ENCODE measurements around the gene SHROOM3. TPM values are rescaled to one million over a fixed set of nuclear protein-coding genes. Genes with fewer than 3 reads are reported as not detected.
A peak's percentile ranks its signal among the peaks of the same experiment; 100 is the strongest.

Gene SHROOM3
- total and polyA plus RNA-seq, 7 donors = 5.1 to 71.0 (median 28.2) TPM

DNA sequence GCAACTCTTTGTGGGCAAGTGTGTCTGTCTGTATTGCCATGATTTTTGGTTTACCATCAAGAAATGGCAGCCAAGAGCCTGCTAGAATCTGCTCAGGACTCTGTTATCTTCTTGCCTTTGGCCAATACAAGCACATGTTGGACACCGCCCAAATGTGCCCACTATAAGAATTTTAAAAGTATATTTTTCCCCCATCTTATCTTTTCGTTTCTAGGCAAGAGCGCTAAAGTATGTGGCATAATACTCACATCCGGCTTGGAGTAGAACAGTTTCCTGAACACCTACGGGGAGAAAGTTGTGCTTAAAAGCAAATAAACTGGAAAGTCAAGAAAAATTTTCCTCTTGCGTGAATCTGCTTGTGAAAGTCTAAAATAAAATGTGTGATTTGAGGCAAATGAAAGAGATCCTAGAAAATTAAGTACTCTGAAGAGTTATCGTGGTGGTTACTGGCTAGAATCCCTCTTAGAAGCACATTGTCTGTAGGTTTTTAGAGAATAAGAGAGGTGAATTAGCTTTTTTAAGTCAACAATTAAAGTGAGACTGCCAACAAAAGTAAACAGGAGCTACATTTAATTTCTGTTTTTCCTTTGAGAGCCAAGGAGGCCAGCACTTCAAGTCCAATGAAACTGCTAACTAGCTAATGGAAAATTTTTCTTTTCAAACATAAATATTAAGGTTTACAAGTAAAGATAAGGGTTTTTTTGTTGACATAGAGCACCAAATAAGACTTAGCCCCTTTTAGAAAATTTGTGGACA lies 242.7 kb downstream of the SHROOM3 start:
- no peaks in the 10 kb centered on the region for H3K27me3 ChIP-seq
- intact Hi-C loops (cut with DNase I) = no loop called here
- peak overlapping the region in 1 of 4 donors; percentile 15 for H3K27ac ChIP-seq
- 76 to 81% methylated on average over 7 of the region's 7 CpGs for WGBS, 2 donors
- H3K9me3 ChIP-seq = no peaks in the 10 kb centered on the region
- H3K4me1 ChIP-seq = no peaks in the 10 kb centered on the region
- H3K36me3 ChIP-seq = no peaks in the 10 kb centered on the region
- TF ChIP-seq EP300 (IDR thresholded peaks at IDR 0.05) (no peak), POLR2AphosphoS5 (IDR thresholded peaks at IDR 0.05) (no peak), POLR2A (IDR thresholded peaks at IDR 0.05) (no peak)
- TF ChIP-seq, protein P1, sequence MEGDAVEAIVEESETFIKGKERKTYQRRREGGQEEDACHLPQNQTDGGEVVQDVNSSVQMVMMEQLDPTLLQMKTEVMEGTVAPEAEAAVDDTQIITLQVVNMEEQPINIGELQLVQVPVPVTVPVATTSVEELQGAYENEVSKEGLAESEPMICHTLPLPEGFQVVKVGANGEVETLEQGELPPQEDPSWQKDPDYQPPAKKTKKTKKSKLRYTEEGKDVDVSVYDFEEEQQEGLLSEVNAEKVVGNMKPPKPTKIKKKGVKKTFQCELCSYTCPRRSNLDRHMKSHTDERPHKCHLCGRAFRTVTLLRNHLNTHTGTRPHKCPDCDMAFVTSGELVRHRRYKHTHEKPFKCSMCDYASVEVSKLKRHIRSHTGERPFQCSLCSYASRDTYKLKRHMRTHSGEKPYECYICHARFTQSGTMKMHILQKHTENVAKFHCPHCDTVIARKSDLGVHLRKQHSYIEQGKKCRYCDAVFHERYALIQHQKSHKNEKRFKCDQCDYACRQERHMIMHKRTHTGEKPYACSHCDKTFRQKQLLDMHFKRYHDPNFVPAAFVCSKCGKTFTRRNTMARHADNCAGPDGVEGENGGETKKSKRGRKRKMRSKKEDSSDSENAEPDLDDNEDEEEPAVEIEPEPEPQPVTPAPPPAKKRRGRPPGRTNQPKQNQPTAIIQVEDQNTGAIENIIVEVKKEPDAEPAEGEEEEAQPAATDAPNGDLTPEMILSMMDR (IDR thresholded peaks at IDR 0.05) = no peak
- no peak for DNase-seq
- no peak overlapping the region for H3K4me3 ChIP-seq

DNA sequence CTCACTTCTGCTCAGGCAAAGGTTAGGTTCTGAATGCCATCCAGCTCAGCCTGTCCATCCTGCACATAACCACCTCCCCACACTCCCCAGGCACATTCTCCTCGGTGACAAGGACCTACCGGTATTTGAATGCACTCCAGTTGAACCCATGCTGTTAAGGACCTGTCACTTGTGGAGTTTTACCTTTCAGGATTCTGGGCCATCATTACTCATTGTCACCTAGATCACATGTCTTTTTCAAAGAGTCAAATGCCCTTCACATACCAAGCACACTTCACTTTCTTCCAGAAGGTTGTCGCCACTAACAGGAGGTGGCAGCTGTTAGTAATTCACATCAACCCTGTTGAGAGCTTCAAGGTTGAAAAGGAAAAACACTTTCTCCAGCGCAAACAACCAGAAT lies 244.7 kb downstream of the SHROOM3 start:
- DNase-seq = no peak
- intact Hi-C loops (cut with DNase I) = loop anchor here (10.0 kb wide), 1 partner anchor 55 kb away; no protein-coding TSS in a partner anchor

DNA sequence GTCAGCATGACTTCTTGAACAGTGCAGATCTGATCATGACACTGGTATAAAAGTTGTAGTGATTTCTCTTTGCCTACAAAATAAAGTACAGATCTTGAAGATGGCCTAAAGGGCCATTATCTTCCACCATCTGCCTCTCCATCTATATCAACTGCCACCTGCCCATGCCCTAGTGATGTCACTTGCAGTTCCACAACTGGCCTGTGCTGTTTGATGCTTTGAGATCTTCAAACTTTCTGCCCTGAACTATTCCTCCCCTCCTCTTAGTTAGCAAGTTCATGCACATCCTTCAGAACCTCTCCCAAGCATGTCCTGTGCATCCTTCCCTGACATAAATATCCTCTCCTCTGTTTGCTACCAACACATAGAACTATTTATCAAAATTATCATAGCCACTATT lies 245.9 kb downstream of the SHROOM3 start:
- TF ChIP-seq POLR2AphosphoS5 (IDR thresholded peaks at IDR 0.05) = no peak
- TF ChIP-seq POLR2A (IDR thresholded peaks at IDR 0.05) = no peak
- no peak for TF ChIP-seq EP300 (IDR thresholded peaks at IDR 0.05)
- TF ChIP-seq, protein P1 (IDR thresholded peaks at IDR 0.05) = no peak
- intact Hi-C loops (cut with DNase I) = loop anchor here (10.0 kb wide), 1 partner anchor 56 kb away; no protein-coding TSS in a partner anchor
- no peak overlapping the region for H3K27ac ChIP-seq
- no peaks in the 10 kb centered on the region for H3K4me1 ChIP-seq
- H3K9me3 ChIP-seq = no peaks in the 10 kb centered on the region
- H3K27me3 ChIP-seq = no peaks in the 10 kb centered on the region
- DNase-seq = no peak
- H3K4me3 ChIP-seq = no peak overlapping the region
- H3K36me3 ChIP-seq = no peaks in the 10 kb centered on the region

More for the DNA sequence above, 244.7 kb downstream of the SHROOM3 start:
- no peak overlapping the region for H3K4me3 ChIP-seq
- WGBS, 2 donors = 93 to 94% methylated on average over 4 of the region's 4 CpGs
- no peak for TF ChIP-seq POLR2A (IDR thresholded peaks at IDR 0.05)
- no peak for TF ChIP-seq EP300 (IDR thresholded peaks at IDR 0.05)
- no peak for TF ChIP-seq POLR2AphosphoS5 (IDR thresholded peaks at IDR 0.05)
- TF ChIP-seq, protein P1 (IDR thresholded peaks at IDR 0.05) = no peak
- H3K27me3 ChIP-seq = no peaks in the 10 kb centered on the region
- H3K27ac ChIP-seq = no peak overlapping the region
- no peaks in the 10 kb centered on the region for H3K4me1 ChIP-seq
- H3K9me3 ChIP-seq = no peaks in the 10 kb centered on the region
- H3K36me3 ChIP-seq = no peaks in the 10 kb centered on the region

DNA sequence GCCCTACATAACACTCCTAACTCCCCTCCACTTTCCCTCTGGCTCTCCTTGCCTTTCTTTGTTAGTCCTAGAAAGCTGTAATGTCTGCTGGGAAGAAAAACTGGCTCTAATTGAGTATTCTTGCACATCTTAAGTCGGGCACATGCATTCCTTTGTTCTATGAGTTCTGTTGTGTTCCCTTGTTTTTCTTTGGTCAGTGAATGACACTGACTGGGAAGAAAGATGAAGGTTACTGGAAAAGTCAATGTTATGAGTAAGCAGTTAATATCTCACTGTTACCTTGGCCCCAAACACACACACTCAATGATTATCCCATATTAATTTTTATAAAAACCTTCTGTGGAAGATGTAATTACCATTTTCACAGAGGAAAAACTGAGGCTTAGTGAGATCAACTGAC lies 247.0 kb downstream of the SHROOM3 start:
- WGBS, 2 donors = 83% methylated on average over 1 of the region's 1 CpG
- H3K9me3 ChIP-seq = no peaks in the 10 kb centered on the region
- no peaks in the 10 kb centered on the region for H3K27me3 ChIP-seq
- H3K27ac ChIP-seq = no peak overlapping the region
- no peak overlapping the region for H3K4me3 ChIP-seq
- DNase-seq = no peak
- H3K4me1 ChIP-seq = no peaks in the 10 kb centered on the region
- intact Hi-C loops (cut with DNase I) = loop anchor here (10.0 kb wide), 1 partner anchor 57 kb away; no protein-coding TSS in a partner anchor
- TF ChIP-seq POLR2AphosphoS5 (IDR thresholded peaks at IDR 0.05) (no peak), POLR2A (IDR thresholded peaks at IDR 0.05) (no peak), EP300 (IDR thresholded peaks at IDR 0.05) (no peak)
- TF ChIP-seq, protein P1 (IDR thresholded peaks at IDR 0.05) = no peak
- no peaks in the 10 kb centered on the region for H3K36me3 ChIP-seq
